HG03159 (cell line): ENCODE data around the gene AIF1L.

Experiments used
- ATAC-seq: cut with Tn5 transposase; IDR thresholded peaks from one replicate; pipeline ENCODE4 v1.9.1; 2021; ENCODE audit warnings: mild to moderate bottlenecking, moderate library complexity; ENCODE audit not compliant: unreplicated experiment

Gene AIF1L

GRCh38 chr9:131096269-131097125 lies at the start of gene AIF1L:
TSS of gene AIF1L (plus strand) at chr9:131096531. CDS start at chr9:131096630, 99 bp downstream.
- ATAC-seq, result no peak

GRCh38 chr9:131046581-131047202 lies 49.6 kb upstream of the AIF1L start:
- no peak for ATAC-seq

GRCh38 chr9:131048332-131048731 lies 48.0 kb upstream of the AIF1L start:
- no peak for ATAC-seq

- no peak for ATAC-seq
Measured at GRCh38 chr9:131048820-131049219, 47.5 kb upstream of the AIF1L start.

GRCh38 chr9:131049829-131050715 lies 46.3 kb upstream of the AIF1L start:
- no peak for ATAC-seq

GRCh38 chr9:131050831-131051230 lies 45.5 kb upstream of the AIF1L start:
- ATAC-seq, result no peak

GRCh38 chr9:131051592-131052517 lies 44.5 kb upstream of the AIF1L start:
- no peak for ATAC-seq

GRCh38 chr9:131053896-131054295 lies 42.4 kb upstream of the AIF1L start:
- no peak for ATAC-seq

- ATAC-seq, result no peak
Measured at GRCh38 chr9:131056781-131057506, 39.4 kb upstream of the AIF1L start.

- ATAC-seq, result no peak
Measured at GRCh38 chr9:131060900-131061630, 35.3 kb upstream of the AIF1L start.

- ATAC-seq, result no peak
Measured at GRCh38 chr9:131062969-131063368, 33.4 kb upstream of the AIF1L start.

- ATAC-seq, result no peak
Measured at GRCh38 chr9:131065599-131065998, 30.7 kb upstream of the AIF1L start.

GRCh38 chr9:131067625-131068024 lies 28.7 kb upstream of the AIF1L start:
- no peak for ATAC-seq

GRCh38 chr9:131068076-131068816 lies 28.1 kb upstream of the AIF1L start:
- no peak for ATAC-seq

- no peak for ATAC-seq
Measured at GRCh38 chr9:131069699-131070098, 26.6 kb upstream of the AIF1L start.

- ATAC-seq, result no peak
Measured at GRCh38 chr9:131072107-131072870, 24.0 kb upstream of the AIF1L start.

GRCh38 chr9:131072871-131073237 lies 23.5 kb upstream of the AIF1L start:
- no peak for ATAC-seq
